ENCODE measurements around the gene XXYLT1. TPM values are rescaled to one million over a fixed set of nuclear protein-coding genes. Genes with fewer than 3 reads are reported as not detected.

Gene XXYLT1
- total RNA-seq, 4 donors from 2014 or later, result 9.8 to 14.6 (median 13.9) TPM

GRCh38 chr3:195025884-195026200 is 245.1 kb downstream of the XXYLT1 start:
- Histone ChIP-seq H3K9me3 (no peaks in the 10 kb centered on the region), H3K4me3 (replicated peaks in 1 of 3) (no peak overlapping the region), H3K27me3 (no peaks in the 10 kb centered on the region), H3K4me1 (no peaks in the 10 kb centered on the region), H3K36me3 (no peaks in the 10 kb centered on the region), H3K27ac (no peak overlapping the region)
- 93 to 96% methylated on average over 4 of the region's 4 CpGs for WGBS, 2 donors
- intact Hi-C loops (cut with DNase I), result no loop called here
- no peak for TF ChIP-seq POLR2A (IDR thresholded peaks at IDR 0.05)
- TF ChIP-seq, protein P1, sequence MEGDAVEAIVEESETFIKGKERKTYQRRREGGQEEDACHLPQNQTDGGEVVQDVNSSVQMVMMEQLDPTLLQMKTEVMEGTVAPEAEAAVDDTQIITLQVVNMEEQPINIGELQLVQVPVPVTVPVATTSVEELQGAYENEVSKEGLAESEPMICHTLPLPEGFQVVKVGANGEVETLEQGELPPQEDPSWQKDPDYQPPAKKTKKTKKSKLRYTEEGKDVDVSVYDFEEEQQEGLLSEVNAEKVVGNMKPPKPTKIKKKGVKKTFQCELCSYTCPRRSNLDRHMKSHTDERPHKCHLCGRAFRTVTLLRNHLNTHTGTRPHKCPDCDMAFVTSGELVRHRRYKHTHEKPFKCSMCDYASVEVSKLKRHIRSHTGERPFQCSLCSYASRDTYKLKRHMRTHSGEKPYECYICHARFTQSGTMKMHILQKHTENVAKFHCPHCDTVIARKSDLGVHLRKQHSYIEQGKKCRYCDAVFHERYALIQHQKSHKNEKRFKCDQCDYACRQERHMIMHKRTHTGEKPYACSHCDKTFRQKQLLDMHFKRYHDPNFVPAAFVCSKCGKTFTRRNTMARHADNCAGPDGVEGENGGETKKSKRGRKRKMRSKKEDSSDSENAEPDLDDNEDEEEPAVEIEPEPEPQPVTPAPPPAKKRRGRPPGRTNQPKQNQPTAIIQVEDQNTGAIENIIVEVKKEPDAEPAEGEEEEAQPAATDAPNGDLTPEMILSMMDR (IDR thresholded peaks at IDR 0.05), result no peak
- DNase-seq, result no peak

DNA sequence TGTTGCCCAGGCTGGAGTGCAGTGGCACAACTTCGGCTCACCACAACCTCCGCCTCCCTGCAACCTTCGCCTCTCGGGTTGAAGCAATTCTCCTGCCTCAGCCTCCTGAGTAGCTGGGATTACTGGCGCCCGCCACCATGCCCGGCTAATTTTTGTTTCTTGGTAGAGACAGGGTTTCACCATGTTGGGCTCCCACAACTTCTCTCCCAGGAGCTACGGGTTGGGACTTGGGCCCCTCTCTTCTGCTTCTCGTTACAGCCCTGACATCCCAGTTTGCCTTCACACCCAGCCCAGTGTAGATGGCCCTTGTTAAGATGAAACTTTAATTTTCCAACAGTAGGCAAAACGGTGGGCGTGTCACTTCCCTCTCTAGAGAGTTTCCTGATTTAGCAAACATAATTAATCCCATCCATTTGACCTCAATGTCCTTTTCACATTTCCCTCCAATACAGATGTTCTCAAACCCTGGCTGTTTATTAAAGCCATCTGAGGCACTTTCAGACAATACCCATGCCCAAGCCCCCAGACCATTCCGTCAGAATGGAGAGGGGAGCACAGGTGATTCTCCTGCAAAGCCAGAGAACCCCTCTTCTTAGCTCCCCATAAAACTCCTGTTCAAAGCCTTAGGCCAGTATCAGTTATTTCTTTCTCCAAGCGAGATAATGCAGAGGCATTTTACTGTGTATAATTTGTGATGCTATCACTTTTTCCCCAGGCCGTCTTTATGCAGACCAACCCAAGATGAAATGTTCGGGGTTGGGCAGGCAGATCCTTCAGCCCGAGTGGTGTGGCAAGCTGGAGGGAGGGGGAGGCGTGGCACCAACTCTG is 245.7 kb downstream of the XXYLT1 start:
- intact Hi-C loops (cut with DNase I), result no loop called here
- whole genome bisulfite sequencing, 2 donors, result 87 to 89% methylated on average over 16 to 17 of the region's 17 CpGs
- no peak for TF ChIP-seq POLR2A (IDR thresholded peaks at IDR 0.05)
- TF ChIP-seq, protein P1 (IDR thresholded peaks at IDR 0.05), result no peak
- H3K4me1 ChIP-seq, result no peaks in the 10 kb centered on the region
- no peak overlapping the region for H3K27ac ChIP-seq
- H3K4me3 ChIP-seq (replicated peaks in 1 of 3), result no peak overlapping the region
- DNase-seq, result no peak
- no peaks in the 10 kb centered on the region for H3K9me3 ChIP-seq
- no peaks in the 10 kb centered on the region for H3K36me3 ChIP-seq
- H3K27me3 ChIP-seq, result no peaks in the 10 kb centered on the region

DNA sequence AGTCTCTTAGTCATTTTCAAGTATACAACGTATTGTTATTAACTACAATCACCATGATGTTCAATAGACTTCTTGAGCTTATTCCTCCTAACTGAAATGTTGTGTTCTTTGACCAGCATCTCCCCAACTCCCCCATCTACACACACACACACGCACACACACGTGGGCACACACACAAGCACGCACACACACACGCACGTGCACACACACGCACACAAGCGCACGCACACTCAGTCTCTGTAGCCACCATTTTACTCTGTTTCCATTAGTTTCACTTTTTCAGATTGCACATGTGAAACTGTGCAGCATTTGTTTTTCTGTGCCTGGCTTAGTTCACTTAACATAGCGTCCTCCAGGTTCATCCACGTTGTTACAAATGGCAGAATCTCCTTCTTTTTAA is 247.0 kb downstream of the XXYLT1 start:
- DNase-seq, result no peak
- intact Hi-C loops (cut with DNase I), result no loop called here
- no peak for TF ChIP-seq POLR2A (IDR thresholded peaks at IDR 0.05)
- TF ChIP-seq, protein P1 (IDR thresholded peaks at IDR 0.05), result no peak
- Histone ChIP-seq H3K9me3 (no peaks in the 10 kb centered on the region), H3K4me1 (no peaks in the 10 kb centered on the region), H3K4me3 (replicated peaks in 1 of 3) (no peak overlapping the region), H3K27me3 (no peaks in the 10 kb centered on the region), H3K36me3 (no peaks in the 10 kb centered on the region), H3K27ac (no peak overlapping the region)
- WGBS, 2 donors, result 97% methylated on average over 11 of the region's 11 CpGs

DNA sequence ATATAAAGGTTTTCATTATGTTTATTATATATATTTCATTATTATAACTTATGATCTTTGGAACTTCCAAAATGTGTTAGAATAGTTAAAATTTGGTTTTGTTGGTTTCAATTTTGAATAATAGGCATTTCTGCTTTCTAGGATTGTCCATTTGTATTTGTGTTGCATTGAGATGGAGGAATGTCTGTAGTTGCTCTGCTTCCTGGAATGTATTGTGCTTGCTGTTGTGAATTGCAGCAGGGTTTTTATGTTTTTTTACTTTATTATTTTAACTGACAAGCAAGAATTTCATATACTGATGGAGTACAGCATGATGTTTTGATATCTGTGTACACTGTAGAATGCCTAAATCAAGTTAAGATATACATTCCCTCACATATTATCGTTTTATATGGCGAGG is 247.4 kb downstream of the XXYLT1 start:
- TF ChIP-seq, protein P1 (IDR thresholded peaks at IDR 0.05), result no peak
- TF ChIP-seq POLR2A (IDR thresholded peaks at IDR 0.05), result no peak
- intact Hi-C loops (cut with DNase I), result no loop called here

GRCh38 chr3:195021692-195022091 is 249.3 kb downstream of the XXYLT1 start:
- Histone ChIP-seq H3K27ac (no peak overlapping the region), H3K4me1 (peaks cover 0 to 6% of the 10 kb centered on the region in 2 donors), H3K4me3 (replicated peaks in 1 of 3) (no peak overlapping the region), H3K27me3 (no peaks in the 10 kb centered on the region), H3K36me3 (no peaks in the 10 kb centered on the region), H3K9me3 (no peaks in the 10 kb centered on the region)
- no peak for TF ChIP-seq POLR2A (IDR thresholded peaks at IDR 0.05)
- TF ChIP-seq, protein P1 (IDR thresholded peaks at IDR 0.05), result no peak
- no peak for DNase-seq
- intact Hi-C loops (cut with DNase I), result no loop called here
- 76 to 92% methylated on average over 3 of the region's 3 CpGs for WGBS, 2 donors

More for the DNA sequence above, 247.4 kb downstream of the XXYLT1 start:
- H3K9me3 ChIP-seq, result no peaks in the 10 kb centered on the region
- WGBS, 2 donors, result 36 to 48% methylated on average over 2 of the region's 2 CpGs
- DNase-seq, result no peak
- no peaks in the 10 kb centered on the region for H3K36me3 ChIP-seq
- no peak overlapping the region for H3K27ac ChIP-seq
- H3K4me1 ChIP-seq, result no peaks in the 10 kb centered on the region
- H3K27me3 ChIP-seq, result no peaks in the 10 kb centered on the region
- no peak overlapping the region for H3K4me3 ChIP-seq (replicated peaks in 1 of 3)
